HG03045 (cell line): ENCODE measurements around the gene LGALS3.

Experiments
- ATAC-seq: cut with Tn5 transposase; IDR thresholded peaks from one replicate; pipeline ENCODE4 v1.9.1; 2021; ENCODE audit warnings: mild to moderate bottlenecking, moderate library complexity; ENCODE audit not compliant: unreplicated experiment

Gene LGALS3

DNA sequence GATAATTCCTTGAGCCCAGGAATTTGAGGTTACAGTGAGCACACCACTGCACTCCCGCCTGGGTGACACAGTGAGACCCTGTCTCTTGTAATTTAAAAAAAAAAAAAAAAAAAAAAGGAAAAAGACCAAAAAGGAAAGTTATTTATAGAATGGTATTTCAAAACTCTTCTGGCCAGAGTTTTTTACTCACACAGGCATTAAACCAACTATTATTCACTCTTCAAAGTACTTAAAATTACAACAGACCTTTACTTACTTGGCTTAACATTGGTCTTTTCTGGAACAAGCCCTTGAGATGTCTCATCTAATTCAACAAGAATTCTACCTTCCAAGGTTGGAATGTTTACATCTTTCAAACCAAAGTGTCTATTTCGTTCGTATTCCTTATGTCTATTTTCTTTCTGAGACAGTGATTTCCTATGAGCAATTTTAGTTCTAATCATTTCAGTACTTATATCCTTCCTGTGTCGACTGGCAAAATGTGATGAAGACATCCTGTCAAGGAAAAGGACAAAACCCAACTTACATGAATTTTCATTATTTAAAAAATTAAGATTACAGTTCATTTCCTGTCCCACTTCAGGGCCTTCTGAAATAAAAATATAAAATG lies 59.7 kb downstream of the LGALS3 start:
- ATAC-seq = no peak

DNA sequence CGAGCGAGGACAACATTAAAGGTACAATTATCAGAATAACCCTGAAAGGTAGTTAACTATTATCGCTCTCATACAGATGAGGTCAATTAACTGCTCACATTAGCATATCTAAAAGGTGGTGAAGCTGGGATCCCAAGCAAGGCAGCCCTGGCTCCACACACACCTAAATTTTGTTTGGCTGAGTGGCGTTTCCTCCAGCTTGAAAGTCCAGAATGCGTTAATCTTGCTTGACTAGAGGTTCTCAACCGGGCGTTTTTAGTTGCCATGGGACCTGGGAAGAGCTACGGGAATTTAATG lies 61.8 kb downstream of the LGALS3 start:
- ATAC-seq = no peak

DNA sequence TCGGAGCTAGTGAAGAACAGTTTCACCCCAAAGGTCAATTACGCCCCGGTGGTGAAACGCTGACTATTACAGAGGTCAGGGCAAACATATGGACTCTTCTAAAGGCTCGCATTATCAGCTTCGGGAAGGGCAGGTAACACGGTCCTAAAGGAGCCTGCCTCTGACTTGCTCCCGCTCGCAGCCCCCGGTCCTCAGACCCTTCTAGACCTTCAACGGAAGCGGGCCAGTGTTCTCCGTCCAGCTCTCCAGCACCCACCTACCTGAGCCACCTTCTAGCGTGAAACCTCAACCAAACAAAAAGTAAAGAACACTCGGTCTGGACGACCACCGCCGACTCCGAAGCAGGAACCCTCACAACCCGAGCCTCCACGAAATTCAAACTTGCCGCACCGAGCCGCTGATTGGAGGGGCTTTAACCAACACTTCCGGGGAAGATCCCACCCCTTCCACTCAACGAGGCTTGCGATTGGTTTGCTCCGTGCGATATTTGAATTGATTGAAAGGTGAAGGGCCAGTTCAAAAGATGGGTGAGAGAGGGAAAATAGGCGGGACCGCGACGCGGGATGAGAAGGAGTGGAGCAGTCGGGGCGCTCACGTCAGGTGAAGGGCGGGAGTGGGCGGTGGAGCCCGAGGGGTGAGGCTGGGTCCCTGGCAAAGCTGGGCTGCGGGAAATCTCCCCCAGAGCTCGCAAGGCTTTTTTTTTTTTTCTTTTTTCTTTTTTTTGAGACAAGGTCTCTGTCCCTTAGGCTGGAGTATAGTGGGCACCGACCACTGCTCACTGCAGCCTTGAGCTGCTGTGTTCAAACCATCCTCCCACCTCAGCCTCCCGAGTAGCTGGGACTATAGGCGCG lies 62.4 kb downstream of the LGALS3 start, which contains the start of gene DLGAP5:
Gene DLGAP5 (minus strand): TSS at position 383 of the 851 bp plus-strand sequence. CDS start 2,406 bp downstream, outside the sequence.
- ATAC-seq = peak; percentile 98

DNA sequence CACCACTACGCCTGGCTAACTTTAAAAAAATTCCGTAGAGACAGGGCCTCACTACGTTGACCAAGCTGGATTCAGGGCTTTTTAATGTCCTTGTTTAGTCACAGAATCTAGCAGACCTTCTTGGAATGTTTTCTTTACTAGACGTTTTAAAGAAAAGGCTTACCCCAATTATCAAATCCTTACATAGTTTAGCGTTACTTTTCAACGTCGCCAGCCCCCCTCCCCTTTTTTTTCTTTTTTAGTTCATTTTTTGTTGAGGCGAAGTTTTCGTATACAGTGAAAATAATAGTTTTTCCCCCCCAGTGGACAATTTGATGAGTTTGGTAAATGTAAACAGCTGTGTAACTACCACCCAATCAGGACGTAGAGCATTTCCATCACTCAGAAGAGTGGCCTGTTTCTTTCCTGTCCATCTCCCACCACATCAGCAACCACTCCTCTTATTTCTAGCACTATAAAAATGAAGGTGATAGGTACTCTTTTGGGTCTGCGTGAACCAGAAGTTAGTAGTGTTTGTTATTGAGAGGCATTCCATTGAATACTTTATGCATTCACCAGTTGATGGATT lies 63.1 kb downstream of the LGALS3 start:
- ATAC-seq = no peak

DNA sequence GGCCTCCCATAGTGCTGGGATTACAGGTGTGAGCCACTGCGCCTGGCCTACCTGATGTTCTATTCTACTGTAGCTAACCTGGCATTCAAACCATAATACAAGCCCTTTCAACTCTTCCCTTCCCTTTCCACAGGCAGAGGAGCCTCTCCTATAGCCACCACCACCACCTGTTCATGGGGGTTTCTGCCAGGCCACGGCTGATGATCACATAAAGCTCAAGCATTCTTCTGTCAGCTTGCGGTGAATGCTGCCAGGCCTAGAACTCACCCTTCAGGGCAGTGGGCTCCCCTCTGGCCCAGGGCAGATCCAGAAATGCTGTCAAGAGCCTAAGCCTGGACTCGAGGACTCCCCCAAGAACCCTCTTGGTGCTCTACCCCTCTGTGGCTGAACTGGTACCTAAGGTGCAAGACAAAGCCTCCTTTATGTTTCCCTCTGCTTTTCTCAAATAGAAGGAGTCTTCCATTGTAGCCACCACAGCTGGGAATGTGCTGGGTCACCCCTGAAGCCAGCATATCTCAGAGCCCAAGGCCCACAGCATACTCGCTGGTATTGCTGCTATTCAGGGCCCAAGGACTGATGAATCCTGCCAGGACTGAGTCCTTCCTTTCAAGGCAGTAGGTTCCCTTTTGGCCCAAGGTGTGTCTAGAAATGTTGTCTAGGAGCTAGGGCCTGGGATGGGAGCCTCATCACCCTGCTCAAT lies 65.8 kb downstream of the LGALS3 start:
- ATAC-seq = no peak
